IPS-18a (cell line): ENCODE measurements around the gene MRAS.
"Not testable (repeated sequence)": the region's sequence is repeated elsewhere in the genome, so short reads cannot be mapped to it uniquely, and the experiment has no call there.

ENCODE experiments used
- H3K27ac ChIP-seq: one replicate; pipeline ENCODE4 v1.5.1; 2013; ENCODE audit warnings: low read length
- H3K27me3 ChIP-seq: one replicate; pipeline ENCODE4 v1.6.1; 2013; ENCODE audit warnings: mild to moderate bottlenecking, low read length; ENCODE audit not compliant: control insufficient read depth, insufficient read depth
- H3K36me3 ChIP-seq: one replicate; pipeline ENCODE4 v1.6.1; 2013; ENCODE audit warnings: low read depth, low read length; ENCODE audit not compliant: control insufficient read depth
- H3K4me1 ChIP-seq: one replicate; pipeline ENCODE4 v1.6.1; 2013; ENCODE audit warnings: low read depth, low read length; ENCODE audit not compliant: control insufficient read depth
- H3K4me3 ChIP-seq: one replicate; pipeline ENCODE4 v1.5.1; 2013; ENCODE audit warnings: low read length
- H3K9ac ChIP-seq: one replicate; pipeline ENCODE4 v1.6.1; 2013; ENCODE audit warnings: mild to moderate bottlenecking, low read length, moderate library complexity
- H3K9me3 ChIP-seq: one replicate; pipeline ENCODE4 v1.6.1; 2013; ENCODE audit warnings: low read depth, low read length; ENCODE audit not compliant: control insufficient read depth

The MRAS gene

GRCh38 chr3:138453940-138454339, 105.6 kb downstream of the MRAS start:
- H3K27me3 ChIP-seq, H3K4me1 ChIP-seq, H3K36me3 ChIP-seq, H3K27ac ChIP-seq, H3K9me3 ChIP-seq, H3K4me3 ChIP-seq, H3K9ac ChIP-seq: not testable (repeated sequence)
